ENCODE measurements around the gene RABEP2.

DNA sequence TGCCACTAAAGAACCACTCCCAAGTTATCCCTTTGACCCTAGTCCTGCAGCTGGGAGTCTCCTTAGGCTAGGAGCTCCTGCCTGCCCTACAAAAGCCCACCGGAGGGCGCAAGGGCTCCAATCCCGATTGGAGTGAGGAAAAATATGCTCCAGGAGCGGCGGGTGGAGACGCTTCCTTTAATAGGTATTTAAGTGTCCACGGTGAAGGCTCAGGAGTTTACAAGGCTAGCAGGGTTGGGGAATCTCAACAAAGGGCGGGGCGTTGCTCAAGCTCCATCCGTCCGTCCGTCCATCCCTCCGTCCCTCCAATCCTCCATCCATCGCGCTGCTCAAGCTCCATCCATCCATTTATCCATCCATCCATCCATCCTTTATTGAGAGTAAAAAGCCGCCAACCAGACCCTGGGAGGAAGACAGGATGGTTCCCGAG is 49.0 kb upstream of the RABEP2 start:
- TF ChIP-seq, protein P1, sequence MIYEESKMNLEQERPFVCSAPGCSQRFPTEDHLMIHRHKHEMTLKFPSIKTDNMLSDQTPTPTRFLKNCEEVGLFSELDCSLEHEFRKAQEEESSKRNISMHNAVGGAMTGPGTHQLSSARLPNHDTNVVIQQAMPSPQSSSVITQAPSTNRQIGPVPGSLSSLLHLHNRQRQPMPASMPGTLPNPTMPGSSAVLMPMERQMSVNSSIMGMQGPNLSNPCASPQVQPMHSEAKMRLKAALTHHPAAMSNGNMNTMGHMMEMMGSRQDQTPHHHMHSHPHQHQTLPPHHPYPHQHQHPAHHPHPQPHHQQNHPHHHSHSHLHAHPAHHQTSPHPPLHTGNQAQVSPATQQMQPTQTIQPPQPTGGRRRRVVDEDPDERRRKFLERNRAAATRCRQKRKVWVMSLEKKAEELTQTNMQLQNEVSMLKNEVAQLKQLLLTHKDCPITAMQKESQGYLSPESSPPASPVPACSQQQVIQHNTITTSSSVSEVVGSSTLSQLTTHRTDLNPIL (CRISPR knock-in tag; IDR thresholded peaks at IDR 0.05; ENCODE audit: low read depth) = no peak
- TF ChIP-seq ARNTL (CRISPR knock-in tag; IDR thresholded peaks at IDR 0.05; ENCODE audit: borderline replicate concordance, low read depth) = no peak
- TF ChIP-seq TCF4 (CRISPR knock-in tag; IDR thresholded peaks at IDR 0.05; ENCODE audit: borderline replicate concordance) = no peak
- TF ChIP-seq, protein P2, sequence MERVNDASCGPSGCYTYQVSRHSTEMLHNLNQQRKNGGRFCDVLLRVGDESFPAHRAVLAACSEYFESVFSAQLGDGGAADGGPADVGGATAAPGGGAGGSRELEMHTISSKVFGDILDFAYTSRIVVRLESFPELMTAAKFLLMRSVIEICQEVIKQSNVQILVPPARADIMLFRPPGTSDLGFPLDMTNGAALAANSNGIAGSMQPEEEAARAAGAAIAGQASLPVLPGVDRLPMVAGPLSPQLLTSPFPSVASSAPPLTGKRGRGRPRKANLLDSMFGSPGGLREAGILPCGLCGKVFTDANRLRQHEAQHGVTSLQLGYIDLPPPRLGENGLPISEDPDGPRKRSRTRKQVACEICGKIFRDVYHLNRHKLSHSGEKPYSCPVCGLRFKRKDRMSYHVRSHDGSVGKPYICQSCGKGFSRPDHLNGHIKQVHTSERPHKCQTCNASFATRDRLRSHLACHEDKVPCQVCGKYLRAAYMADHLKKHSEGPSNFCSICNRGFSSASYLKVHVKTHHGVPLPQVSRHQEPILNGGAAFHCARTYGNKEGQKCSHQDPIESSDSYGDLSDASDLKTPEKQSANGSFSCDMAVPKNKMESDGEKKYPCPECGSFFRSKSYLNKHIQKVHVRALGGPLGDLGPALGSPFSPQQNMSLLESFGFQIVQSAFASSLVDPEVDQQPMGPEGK (CRISPR knock-in tag; IDR thresholded peaks at IDR 0.05; ENCODE audit: borderline replicate concordance) = no peak
- no peak for TF ChIP-seq ZC3H10 (CRISPR knock-in tag; IDR thresholded peaks at IDR 0.05)
